GM21528 (cell line): Measurements from ENCODE around the gene SLC22A23.

ENCODE experiments used
- ATAC-seq: cut with Tn5 transposase; IDR thresholded peaks from one replicate; pipeline ENCODE4 v1.9.1; 2021; ENCODE audit warnings: mild to moderate bottlenecking, moderate library complexity; ENCODE audit not compliant: unreplicated experiment, low FRiP score

The SLC22A23 gene

DNA sequence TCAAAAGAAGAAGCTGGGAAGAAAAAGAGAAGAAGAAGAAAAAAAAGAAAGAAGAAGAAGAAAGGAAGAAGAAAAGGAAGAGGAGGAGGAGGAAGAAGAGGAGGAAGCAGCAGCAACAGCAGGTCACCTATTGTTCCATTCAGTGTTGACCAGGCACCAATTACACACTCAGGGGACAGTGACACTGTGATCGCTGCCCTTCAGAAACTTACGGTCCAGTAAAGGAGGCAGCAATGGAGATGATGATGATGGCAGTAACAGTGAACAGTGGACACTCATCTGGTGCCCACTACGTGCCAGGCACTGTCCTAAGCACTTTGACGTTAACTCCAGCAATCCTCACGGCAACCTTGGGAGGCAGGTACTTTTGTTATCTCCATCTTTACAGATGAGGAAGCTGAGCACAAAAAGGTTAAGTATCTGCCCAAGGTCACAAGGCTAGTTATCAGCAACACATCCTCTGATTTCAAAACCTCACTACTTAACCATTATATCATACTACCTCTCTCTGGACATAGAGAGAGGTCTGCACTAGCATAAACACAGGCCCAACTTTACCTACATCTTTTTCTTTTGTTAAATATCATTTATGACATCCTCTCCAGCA, 83.2 kb downstream of the SLC22A23 start:
- no peak for ATAC-seq

DNA sequence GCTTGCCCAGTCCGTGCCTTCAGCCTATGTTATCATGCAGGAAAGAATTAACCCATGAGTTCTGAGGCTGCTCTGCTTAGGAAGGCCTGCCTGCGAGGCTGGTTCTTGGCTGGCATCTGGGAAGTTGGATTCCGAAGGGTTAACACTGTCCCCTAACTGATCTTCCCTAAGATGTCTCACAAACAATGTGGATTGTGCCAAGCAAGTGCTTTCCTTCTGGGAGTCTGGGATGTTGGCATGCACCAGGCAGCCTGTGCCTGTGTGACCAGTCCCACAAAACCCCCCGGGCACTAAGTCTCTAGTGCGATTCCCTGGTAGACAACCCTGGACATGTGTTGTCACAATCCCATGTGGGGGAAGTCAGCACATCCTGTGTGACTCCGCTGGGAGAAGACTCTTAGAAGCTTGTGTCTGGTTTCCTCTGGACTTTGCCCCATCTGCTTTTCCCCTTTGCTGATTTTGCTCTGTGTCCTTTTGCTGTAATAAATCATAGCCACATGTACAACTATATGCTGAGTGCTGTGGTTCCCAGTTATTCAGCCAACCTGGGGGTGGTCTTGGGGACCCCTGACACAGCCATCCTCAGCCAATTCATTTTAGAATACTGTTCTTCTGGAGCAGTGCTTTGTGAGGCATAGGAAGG, 83.8 kb downstream of the SLC22A23 start:
- ATAC-seq, result no peak

DNA sequence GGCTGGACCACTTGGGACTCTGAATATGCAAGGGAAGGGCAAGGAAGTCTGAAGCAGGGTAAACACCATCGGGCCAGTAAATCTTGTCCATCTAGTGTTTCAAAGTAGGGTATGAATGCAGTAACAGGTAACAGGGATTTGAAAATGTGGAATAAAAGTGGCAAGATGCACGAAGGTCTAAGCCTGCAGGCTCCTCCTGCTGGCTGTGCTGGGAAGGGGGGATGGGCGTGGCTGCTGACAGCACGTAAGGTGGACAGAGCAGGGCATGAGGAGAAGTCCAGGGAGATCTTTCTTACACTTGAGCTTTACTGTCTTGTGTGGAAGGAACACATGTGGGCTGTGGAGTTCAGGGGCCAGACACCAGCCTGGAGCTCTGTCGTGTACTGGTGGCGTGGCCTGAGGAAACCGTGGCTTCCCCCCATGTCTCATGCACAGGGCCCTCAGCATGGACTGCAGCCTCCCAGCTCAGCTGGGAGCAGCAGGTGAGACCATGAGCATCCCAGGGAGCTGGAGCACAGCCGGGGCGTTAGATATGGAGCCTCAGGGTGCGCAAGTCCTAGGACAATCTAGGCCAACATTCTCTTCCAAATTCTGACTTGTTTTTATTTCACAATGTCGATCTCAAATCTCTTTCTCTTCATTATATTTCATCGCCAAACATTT, 84.5 kb downstream of the SLC22A23 start:
- no peak for ATAC-seq

DNA sequence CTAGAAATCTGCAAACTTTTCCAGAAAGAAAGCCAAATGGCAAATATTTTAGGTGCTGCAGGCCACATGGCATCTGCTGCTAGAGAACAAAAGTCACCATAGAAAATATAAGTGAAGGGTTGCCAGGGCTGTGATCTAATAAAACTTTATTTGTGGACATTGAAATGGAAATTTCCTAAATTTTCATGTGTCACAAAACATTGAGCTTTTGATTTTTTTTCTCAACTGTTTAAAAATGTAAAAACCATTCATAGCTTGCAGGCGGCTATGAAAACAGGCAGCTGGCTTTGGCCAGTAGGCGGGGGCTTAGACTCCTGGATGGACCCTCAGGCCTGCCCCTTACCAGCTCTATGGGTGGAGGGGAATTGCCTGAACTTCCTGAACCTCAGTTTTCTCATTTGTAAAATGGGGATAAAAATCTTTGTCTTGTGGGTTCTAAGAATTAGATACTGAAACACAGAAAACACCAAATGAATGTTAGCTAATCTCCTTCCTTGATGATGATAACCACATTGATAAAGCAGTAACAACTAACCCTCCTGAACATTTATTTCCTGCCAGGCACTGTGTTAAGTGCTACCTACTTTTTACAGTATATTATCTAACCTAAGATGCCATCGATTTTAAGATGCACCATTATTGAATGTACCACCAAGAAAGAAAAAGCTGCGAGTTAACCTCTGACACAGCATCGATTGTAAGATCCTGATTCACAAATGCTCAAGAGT, 85.5 kb downstream of the SLC22A23 start:
- no peak for ATAC-seq

DNA sequence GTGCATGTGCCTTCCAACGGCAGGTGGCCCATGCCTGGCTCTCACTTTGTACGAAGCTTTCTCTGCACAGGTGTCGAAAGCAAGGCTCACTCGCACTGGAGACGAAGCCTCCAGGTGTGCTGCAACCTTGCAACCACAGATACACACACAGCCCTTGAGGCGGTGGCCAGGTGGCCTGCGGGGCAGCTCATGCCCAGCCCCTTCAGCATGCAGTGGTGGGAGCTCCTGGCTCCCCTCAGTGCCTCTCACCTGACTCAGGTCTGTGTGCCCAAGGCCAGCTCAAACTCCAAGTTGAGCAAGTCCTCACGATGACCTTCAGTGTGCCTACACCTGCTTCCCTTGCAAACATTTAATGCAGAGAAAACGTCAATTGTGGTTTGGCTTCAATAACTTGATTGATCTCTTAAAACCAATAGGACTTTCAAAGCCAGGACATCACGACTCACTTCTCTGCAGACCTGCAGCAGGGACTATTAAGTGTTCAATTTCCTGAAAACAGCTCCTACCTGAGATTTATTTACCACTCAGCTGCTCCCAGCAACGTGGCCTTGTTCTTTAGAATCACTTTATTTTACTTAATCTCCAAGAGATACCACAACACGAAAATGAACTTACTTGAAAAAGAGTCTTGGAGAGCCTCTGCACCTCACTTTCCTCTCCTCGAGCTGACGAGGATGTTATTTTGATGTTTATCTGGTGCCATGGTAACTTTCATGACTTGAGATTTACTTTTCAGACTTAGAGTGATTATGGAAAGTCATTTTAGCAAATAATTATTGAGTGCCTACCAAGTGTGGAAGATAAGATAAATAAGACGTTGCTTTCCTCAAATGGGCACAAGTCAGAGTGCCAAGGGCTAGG, 86.3 kb downstream of the SLC22A23 start:
- no peak for ATAC-seq

DNA sequence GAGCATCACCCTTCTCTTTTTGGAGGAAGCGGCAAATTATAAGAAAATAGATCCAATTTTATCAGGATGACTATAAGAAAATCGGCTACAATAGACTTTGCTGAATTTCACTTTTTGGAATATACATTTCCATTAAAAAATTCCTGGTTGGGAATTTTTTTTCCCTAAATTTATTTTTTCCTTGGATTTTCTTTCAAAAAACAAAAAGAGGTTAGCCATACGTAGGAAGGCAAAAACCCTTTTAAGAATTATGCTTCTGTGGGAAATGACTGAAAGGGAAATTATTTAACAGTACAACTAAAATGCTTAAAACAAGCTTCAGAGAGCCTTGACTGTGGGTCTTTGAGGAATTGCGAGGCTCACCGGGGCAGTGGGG, 86.9 kb downstream of the SLC22A23 start:
- no peak for ATAC-seq

DNA sequence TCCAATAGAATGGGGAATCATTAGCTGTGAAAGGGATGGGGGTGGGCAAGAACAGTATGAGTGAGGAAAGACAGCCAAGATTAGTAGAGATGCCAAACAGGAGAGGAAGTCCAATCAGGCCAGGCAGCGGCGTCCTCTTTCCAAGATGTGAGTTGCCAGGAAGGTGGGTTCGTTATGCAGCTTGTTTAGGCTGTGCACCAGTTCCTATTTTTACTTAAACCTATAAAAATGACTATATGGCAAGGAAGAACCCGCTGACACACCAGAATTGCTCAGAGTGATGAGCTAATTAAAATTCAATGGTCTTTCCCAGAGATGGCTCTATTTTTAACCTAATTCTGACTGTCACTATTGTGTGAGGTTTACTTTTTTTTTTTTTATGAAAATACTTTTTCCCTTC, 88.2 kb downstream of the SLC22A23 start:
- ATAC-seq, result no peak

DNA sequence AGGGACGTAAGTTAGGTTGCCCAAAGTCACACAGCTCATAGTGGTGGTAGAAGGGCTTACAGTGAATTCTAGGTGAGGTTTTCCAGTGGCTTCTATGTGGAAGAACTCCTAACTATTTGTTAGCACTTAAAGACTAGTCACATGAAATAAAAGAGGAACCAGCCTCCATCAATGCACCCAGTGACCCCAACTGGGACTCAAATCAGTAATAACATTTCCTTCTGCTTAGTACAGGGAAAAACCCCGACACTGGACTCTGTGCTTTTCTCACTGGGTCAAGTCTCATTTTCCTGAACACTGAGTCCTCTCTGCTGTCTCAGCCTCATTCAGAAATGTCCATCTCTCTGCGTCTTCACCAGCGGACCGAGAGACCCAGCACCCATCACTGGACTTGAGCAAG, 89.2 kb downstream of the SLC22A23 start:
- no peak for ATAC-seq

DNA sequence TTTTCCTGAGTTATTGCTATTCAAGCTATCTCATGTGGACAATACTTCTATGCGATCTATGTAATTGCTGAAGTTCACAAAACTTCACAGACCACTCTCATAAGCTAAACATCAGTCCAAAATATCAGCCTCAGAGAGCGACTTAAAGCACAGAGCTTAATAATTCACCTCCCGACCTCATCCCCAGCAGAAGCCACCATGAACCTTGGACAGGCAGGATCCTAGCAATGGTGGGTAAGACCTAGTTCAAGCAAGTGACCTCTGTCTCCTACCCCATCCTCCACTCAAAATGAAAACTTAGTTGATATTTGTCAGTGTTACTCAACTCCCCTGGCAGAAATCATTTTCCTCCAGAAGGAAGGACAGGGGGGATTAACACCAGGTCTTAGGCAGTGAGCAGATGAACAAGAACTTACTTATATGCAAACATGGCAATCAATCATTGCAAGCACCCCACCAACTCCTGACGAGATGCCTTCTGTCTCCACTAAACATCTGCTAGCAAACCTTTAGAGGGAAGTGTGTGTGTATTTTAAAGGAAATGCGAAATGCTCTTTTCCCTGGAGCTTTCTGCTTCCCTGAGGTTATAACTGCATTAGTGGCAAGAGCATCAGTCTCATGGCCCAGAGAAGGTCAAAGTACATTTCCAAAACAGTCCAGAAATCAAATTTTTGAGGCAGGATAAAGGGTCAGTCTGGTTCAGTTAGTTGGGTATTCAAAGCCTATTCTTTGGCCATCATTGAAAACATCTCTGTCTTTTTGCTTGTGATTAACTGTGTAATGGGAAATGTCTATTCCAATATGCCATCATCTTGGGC, 90.0 kb downstream of the SLC22A23 start:
- ATAC-seq, result no peak

DNA sequence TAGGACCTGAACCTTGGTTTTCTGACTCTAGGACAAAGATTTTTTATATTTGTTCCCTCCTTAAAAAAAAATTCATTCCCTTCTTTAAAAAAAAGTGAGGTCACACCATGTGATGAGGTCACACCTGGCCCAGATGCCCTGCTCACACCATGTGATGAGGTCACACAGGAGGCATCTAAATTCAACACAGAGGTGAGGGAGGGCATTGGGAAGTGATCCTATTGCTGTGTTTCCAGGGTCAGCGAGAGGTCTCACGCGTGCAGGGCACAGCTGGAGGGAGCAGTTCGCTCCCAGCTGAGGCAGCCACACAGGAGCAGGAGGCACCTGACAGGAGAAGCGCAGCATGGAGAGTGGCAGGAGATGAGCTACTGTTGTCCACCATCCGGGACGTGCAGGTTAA, 92.5 kb downstream of the SLC22A23 start:
- no peak for ATAC-seq

DNA sequence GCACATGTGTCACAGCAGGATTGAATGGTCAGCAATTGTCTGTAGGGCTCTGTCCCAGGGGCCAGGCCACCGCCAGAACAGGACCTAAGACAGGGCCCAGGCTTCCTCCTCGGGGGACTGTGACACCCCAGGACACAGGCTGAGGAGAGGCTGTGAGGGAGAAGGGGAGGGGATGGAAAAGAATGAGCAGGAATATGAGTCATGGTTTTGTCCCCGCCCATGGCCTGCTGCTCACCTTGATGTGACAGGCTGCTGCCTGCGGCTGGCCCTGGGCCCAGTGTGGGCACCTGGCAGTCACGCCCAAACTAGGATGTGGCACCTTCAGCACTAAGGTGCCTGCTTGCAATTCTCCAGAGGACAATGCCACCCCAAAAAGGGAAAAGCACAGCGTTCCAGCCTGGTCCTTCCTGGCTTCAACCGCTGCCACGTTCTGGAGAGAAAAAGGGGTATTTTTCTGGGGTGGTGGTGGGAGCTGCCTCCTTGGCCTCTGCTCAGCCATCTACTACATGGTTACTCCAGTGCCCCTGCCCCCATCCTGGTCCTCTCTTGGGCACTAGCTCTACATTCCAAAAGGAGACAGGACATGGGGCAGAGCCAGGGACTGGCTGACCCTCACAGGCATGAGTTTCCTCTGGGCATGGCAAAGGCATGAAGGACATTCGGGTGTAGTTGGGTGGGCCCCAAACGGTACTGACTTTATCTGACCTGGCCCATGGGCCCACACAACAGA, 93.4 kb downstream of the SLC22A23 start:
- ATAC-seq, result no peak

DNA sequence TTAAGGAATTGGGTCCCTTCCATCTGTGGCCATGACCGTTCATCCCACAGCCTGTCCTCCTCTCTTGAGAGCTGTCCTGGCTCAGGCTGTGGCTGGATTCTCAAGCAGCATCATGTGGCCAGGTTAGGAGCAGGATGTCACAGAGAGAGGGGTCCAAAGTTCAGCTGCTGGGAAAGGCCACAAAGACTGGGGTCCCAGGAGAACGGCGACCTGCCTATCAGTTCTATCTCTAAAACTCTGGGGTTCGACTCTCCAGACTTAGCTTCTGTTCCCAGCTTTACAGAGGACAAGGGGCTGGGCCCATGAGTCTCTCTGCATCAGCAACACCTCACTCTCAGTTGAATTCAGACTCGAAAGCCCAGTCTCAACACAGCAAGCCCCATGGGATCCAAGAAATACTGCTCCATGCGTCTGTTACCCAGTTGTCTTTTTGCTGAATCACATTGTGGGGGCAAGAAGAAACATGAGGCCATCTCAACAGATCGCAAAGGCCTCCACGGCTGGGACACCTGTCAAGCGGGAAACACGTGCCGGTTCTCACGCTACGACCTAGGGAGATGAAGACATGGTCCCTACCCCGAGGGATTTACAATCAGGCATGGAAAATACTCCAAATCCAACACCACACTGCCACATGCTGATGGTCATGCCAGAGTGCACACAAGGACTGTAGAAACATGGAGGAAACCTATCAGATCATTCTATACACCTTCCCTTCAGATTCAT, 95.4 kb downstream of the SLC22A23 start:
- no peak for ATAC-seq

DNA sequence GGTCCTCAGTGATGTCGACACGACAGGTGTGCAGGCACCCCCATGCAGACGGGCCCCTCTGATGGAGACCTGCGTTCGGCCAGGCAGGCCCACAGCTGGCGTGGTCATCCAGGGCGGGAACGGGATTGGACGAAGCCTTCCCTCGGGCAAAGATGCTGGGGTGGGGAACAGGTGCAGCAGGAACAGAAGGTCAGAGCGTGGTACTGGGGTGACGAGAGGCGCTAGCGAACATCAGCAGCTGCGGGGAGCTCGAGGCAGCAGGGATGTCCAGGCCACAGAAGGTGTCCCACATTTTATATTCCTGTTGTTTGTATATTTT, 96.2 kb downstream of the SLC22A23 start:
- no peak for ATAC-seq

DNA sequence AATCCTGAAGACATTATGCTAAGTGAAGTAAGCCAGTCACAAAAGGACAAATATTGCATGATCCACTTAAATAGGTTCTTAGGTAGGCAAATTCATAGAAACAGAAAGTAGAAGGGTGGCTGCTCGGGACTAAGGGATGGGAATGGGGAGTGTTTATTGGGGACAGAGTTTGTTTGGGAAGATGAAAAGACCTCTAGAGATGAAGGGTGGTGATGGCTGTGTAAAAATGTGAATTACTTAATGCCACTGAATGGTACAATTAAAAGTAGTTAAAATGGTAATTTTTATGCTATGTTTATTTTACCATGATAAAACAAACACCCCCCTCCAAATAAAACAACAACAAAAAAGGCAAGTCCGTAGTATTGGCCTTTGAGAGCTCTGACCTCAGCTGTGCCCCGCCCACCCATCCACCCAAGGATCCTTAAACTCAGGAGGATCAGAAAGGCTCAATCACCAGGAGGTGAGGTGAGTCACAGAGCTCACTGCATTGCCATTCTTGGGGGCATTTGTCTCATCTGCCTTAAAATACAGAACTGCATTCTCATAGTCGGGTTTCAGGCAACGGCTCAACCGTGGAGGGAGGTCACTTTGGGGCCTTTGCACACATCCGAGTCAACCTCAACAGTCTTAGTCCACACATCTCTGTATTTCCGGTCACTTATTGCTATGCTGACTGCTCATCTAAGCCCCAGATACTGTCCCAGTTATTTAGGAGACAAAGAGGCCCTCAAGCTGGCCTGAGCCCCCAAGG, 96.7 kb downstream of the SLC22A23 start:
- no peak for ATAC-seq

DNA sequence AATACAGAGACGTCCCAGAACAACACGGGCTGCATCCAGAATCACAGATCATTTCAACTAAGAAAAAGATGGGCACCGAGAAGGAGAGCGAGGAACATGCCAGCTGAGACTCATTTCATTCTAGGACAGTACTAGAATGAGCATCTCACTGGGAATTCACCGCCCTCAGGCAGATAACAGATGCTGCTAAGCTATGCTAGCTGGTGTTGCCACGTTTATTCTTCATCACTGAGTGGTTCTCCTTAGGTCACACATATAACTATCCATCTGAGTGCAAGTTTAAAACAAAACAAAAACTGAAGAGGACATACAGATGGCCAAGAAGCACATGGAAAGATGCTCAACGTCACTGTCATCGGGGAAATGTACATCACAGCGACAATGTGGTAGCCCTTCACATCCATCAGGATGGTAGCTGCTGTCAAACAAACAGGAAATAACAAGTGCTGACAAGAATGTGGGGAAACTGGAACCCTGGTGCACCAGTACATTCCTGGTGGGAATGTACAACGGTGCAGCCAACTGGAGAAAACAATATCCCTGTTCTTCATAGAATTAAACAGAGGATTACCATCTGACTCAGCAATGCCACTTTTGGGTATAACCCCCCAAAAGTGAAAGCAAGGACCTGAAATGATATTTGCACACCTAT, 97.6 kb downstream of the SLC22A23 start:
- no peak for ATAC-seq

DNA sequence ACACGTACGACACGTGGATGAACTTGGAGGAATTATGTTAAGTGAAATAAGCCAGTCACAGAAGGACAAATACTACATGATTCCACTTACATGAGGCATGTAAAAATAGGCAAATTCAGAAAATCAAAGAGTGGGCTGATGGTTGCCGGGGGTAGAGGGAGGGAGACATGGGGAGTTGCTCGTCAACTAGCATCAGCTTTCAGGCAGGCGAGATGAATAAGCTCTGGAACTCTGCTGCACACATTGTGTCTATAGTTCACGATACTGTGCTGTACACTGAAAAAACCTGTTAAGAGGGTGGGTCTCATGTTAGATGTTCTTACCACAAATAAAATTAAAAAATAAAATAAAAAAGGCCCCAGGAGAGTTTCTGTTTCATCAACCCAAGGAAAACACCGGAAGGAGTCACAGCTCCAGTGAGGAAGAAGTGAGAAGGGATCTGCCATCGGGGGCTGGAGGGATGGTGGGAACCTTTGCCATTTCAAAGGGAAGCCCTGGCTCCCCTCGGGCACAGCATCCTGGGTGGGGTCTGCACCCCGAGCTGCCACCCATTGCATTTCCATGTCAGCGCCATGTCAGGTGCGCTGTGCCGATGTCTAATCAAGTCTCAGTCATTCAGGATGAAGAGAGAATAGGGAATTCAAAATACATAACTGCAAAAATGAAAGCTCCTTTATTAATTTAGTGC, 98.3 kb downstream of the SLC22A23 start:
- no peak for ATAC-seq

DNA sequence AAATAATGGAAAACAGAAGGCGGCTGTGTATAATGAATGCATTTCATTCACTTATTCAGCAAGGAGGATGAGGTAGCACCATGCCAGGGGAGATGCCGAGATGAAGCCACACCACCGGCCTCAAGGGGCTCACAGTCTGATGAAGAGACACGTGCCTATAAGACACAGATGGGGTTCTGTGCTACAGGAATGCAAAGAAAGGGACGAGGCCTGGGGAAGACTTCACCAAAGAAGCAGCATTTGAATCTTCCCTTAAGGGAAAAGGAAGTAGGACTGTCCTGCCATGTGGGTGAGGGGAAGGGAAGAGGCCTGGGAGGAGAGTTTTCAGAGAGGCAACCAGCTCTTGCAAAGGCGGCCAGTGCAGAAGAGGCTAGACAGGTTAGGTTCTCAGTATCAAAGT, 99.2 kb downstream of the SLC22A23 start:
- no peak for ATAC-seq
